NT2/D1 (cell line): Measurements from ENCODE around the gene DEFB119.
"Not testable (repeated sequence)": the region's sequence is repeated elsewhere in the genome, so short reads cannot be mapped to it uniquely, and the experiment has no call there.

Source experiments
- SUZ12 ChIP-seq: IDR thresholded peaks from 2 replicates; pipeline ENCODE4 v1.6.1; 2011; ENCODE audit not compliant: insufficient read length, insufficient read depth; ENCODE audit errors: extremely low read depth
- YY1 ChIP-seq: IDR thresholded peaks from 2 replicates; pipeline ENCODE4 v1.6.1; 2011; ENCODE audit not compliant: insufficient read length, insufficient read depth

GRCh38 chr20:31364272-31364671 lies 26.1 kb downstream of the DEFB119 start:
- TF ChIP-seq YY1, SUZ12: not testable (repeated sequence)
